Measurements from ENCODE around the gene CDC42. TPM values are rescaled to one million over a fixed set of nuclear protein-coding genes. Genes with fewer than 3 reads are reported as not detected.

Gene CDC42
- total RNA-seq, 1 donor from 2014 or later = 366 TPM

- no peak overlapping the region for H3K4me2 ChIP-seq (ENCODE audit: low read length)
- H3K27ac ChIP-seq (ENCODE audit: low read depth, low read length) = no peak overlapping the region
- H3K4me3 ChIP-seq (ENCODE audit: insufficient read depth, low read depth, low read length) = no peak overlapping the region
- H3K27me3 ChIP-seq (ENCODE audit: insufficient read depth, low read length) = no peaks in the 10 kb centered on the region
- no peaks in the 10 kb centered on the region for H3K9me3 ChIP-seq (ENCODE audit: insufficient read depth, low read depth, low read length)
- peaks cover 83% of the 10 kb centered on the region for H3K79me2 ChIP-seq (ENCODE audit: insufficient read depth, low read length)
- peaks cover 87% of the 10 kb centered on the region for H4K20me1 ChIP-seq (ENCODE audit: insufficient read depth, low read length)
- Mint-ChIP-seq H3K4me3 (ENCODE audit: unreplicated experiment) (no peak overlapping the region), H3K36me3 (ENCODE audit: low read depth, unreplicated experiment) (peaks cover 19% of the 10 kb centered on the region), H3K27ac (ENCODE audit: unreplicated experiment) (no peak overlapping the region), H3K9me3 (ENCODE audit: unreplicated experiment) (no peaks in the 10 kb centered on the region), H3K4me1 (ENCODE audit: low read depth, unreplicated experiment) (peaks cover 52% of the 10 kb centered on the region), H3K27me3 (ENCODE audit: low read depth, unreplicated experiment) (no peaks in the 10 kb centered on the region)
- H3K4me1 ChIP-seq (ENCODE audit: insufficient read depth, low read length) = peaks cover 15% of the 10 kb centered on the region
- no peak for FAIRE-seq
- no peak overlapping the region for H2AFZ ChIP-seq (ENCODE audit: low read depth, low read length)
- no peak overlapping the region for H3K9ac ChIP-seq (ENCODE audit: low read length)
- DNase-seq (ENCODE audit: low read depth) = no peak
- peaks cover 33% of the 10 kb centered on the region for H3K36me3 ChIP-seq (ENCODE audit: insufficient read depth, low read length)
- TF ChIP-seq, protein P1, sequence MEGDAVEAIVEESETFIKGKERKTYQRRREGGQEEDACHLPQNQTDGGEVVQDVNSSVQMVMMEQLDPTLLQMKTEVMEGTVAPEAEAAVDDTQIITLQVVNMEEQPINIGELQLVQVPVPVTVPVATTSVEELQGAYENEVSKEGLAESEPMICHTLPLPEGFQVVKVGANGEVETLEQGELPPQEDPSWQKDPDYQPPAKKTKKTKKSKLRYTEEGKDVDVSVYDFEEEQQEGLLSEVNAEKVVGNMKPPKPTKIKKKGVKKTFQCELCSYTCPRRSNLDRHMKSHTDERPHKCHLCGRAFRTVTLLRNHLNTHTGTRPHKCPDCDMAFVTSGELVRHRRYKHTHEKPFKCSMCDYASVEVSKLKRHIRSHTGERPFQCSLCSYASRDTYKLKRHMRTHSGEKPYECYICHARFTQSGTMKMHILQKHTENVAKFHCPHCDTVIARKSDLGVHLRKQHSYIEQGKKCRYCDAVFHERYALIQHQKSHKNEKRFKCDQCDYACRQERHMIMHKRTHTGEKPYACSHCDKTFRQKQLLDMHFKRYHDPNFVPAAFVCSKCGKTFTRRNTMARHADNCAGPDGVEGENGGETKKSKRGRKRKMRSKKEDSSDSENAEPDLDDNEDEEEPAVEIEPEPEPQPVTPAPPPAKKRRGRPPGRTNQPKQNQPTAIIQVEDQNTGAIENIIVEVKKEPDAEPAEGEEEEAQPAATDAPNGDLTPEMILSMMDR (IDR thresholded peaks at IDR 0.05; ENCODE audit: insufficient read depth, low read depth, low read length) = no peak
- TF ChIP-seq EZH2 (IDR thresholded peaks at IDR 0.05; ENCODE audit: insufficient read depth, low read length) = no peak
Observed at GRCh38 chr1:22093513-22093912, 41.0 kb downstream of the CDC42 start.

DNA sequence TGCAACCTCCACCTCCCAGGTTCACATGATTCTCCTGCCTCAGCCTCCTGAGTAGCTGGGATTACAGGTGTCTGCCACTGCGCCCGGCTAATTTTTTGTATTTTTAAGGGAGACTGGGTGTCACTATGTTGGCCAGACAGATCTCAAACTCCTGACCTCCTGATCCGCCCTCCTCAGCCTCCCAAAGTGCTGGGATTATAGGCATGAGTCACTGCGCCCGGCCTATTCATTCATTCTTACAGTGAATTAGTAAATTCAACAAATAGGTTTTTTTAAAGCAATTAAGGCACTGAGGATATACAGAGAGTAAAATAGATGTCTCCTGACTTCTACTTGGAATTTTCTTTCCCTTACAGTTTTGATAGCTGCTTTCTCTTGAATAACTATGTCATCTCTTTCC lies 43.5 kb downstream of the CDC42 start:
- H3K9me3 ChIP-seq (ENCODE audit: insufficient read depth, low read depth, low read length) = no peaks in the 10 kb centered on the region
- no peak overlapping the region for H3K4me3 ChIP-seq (ENCODE audit: insufficient read depth, low read depth, low read length)
- Mint-ChIP-seq H3K27ac (ENCODE audit: unreplicated experiment) (no peak overlapping the region), H3K27me3 (ENCODE audit: low read depth, unreplicated experiment) (no peaks in the 10 kb centered on the region), H3K36me3 (ENCODE audit: low read depth, unreplicated experiment) (peaks cover 24% of the 10 kb centered on the region), H3K4me1 (ENCODE audit: low read depth, unreplicated experiment) (peaks cover 32% of the 10 kb centered on the region), H3K9me3 (ENCODE audit: unreplicated experiment) (no peaks in the 10 kb centered on the region), H3K4me3 (ENCODE audit: unreplicated experiment) (no peak overlapping the region)
- H3K36me3 ChIP-seq (ENCODE audit: insufficient read depth, low read length) = peaks cover 38% of the 10 kb centered on the region
- no peak overlapping the region for H2AFZ ChIP-seq (ENCODE audit: low read depth, low read length)
- peaks cover 83% of the 10 kb centered on the region for H3K79me2 ChIP-seq (ENCODE audit: insufficient read depth, low read length)
- no peak overlapping the region for H3K4me2 ChIP-seq (ENCODE audit: low read length)
- TF ChIP-seq, protein P1 (IDR thresholded peaks at IDR 0.05; ENCODE audit: insufficient read depth, low read depth, low read length) = no peak
- TF ChIP-seq EZH2 (IDR thresholded peaks at IDR 0.05; ENCODE audit: insufficient read depth, low read length) = no peak
- H4K20me1 ChIP-seq (ENCODE audit: insufficient read depth, low read length) = peaks cover 87% of the 10 kb centered on the region
- peak; percentile 16 for DNase-seq (ENCODE audit: low read depth)
- no peak overlapping the region for H3K27ac ChIP-seq (ENCODE audit: low read depth, low read length)
- H3K9ac ChIP-seq (ENCODE audit: low read length) = no peak overlapping the region
- FAIRE-seq = no peak
- no peaks in the 10 kb centered on the region for H3K27me3 ChIP-seq (ENCODE audit: insufficient read depth, low read length)
- H3K4me1 ChIP-seq (ENCODE audit: insufficient read depth, low read length) = peaks cover 2% of the 10 kb centered on the region

DNA sequence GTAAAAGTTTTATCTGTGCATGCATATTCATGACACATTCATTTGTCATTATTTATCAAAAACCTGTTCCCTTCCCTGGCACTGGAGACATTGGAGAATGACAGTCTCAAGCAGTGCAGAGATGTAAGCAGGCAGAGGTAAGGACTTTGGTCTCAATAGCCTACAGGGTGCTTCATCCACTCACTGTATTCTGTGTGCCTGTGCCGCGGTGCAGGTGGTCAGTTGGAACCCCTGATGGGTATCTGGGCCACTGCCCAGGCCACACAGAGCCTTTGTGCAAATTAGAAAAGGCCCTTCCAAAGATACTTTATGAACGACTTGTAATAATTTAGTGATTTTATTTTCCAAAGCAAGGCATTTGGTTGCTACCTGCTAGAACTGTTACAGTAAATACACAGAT lies 44.0 kb downstream of the CDC42 start:
- Histone ChIP-seq H3K9ac (ENCODE audit: low read length) (no peak overlapping the region), H3K27me3 (ENCODE audit: insufficient read depth, low read length) (no peaks in the 10 kb centered on the region), H3K4me3 (ENCODE audit: insufficient read depth, low read depth, low read length) (no peak overlapping the region), H4K20me1 (ENCODE audit: insufficient read depth, low read length) (peaks cover 88% of the 10 kb centered on the region), H3K9me3 (ENCODE audit: insufficient read depth, low read depth, low read length) (no peaks in the 10 kb centered on the region), H3K27ac (ENCODE audit: low read depth, low read length) (no peak overlapping the region), H3K36me3 (ENCODE audit: insufficient read depth, low read length) (peaks cover 40% of the 10 kb centered on the region), H3K4me2 (ENCODE audit: low read length) (no peak overlapping the region), H3K4me1 (ENCODE audit: insufficient read depth, low read length) (peaks cover 2% of the 10 kb centered on the region), H3K79me2 (ENCODE audit: insufficient read depth, low read length) (peaks cover 83% of the 10 kb centered on the region), H2AFZ (ENCODE audit: low read depth, low read length) (no peak overlapping the region)
- Mint-ChIP-seq H3K9me3 (ENCODE audit: unreplicated experiment) (no peaks in the 10 kb centered on the region), H3K27ac (ENCODE audit: unreplicated experiment) (no peak overlapping the region), H3K4me3 (ENCODE audit: unreplicated experiment) (no peak overlapping the region), H3K4me1 (ENCODE audit: low read depth, unreplicated experiment) (peaks cover 29% of the 10 kb centered on the region), H3K27me3 (ENCODE audit: low read depth, unreplicated experiment) (no peaks in the 10 kb centered on the region), H3K36me3 (ENCODE audit: low read depth, unreplicated experiment) (peaks cover 24% of the 10 kb centered on the region)
- TF ChIP-seq EZH2 (IDR thresholded peaks at IDR 0.05; ENCODE audit: insufficient read depth, low read length) = no peak
- TF ChIP-seq, protein P1 (IDR thresholded peaks at IDR 0.05; ENCODE audit: insufficient read depth, low read depth, low read length) = no peak
- no peak for FAIRE-seq
- DNase-seq (ENCODE audit: low read depth) = no peak

Measured in astrocyte (in vitro differentiated cells and primary cell).